ENCODE measurements around the gene DDX50. TPM values are rescaled to one million over a fixed set of nuclear protein-coding genes. Genes with fewer than 3 reads are reported as not detected.

The DDX50 gene
- total RNA-seq, 2 donors from 2014 or later = 22.6 to 24.1 TPM

GRCh38 chr10:68992636-68993440 is 91.7 kb downstream of the DDX50 start:
- DNase-seq = no peak
- Histone ChIP-seq H3K27ac (no peak overlapping the region), H3K27me3 (no peaks in the 10 kb centered on the region), H3K4me3 (no peak overlapping the region), H3K9ac (ENCODE audit: low read depth in 2 of 2, low read length in 2 of 2) (no peak overlapping the region), H3K4me1 (peaks cover 5% of the 10 kb centered on the region), H3K9me3 (no peaks in the 10 kb centered on the region), H3K36me3 (no peaks in the 10 kb centered on the region)
- intact Hi-C loops (cut with DNase I) = loop anchor here (10.0 kb wide), 1 partner anchor 212 kb away; no protein-coding TSS in a partner anchor
- TF ChIP-seq CTCF (IDR thresholded peaks at IDR 0.05) = no peak

Other genes starting within 250 kb of the DDX50 start
- 10 to 100 TPM; 46.5 to 62.8 TPM for gene CCAR1, start 180.1 kb upstream of the DDX50 start, total RNA-seq
- 1 to 10 TPM in 1 of 2 donors, under 1 TPM in 1; 0.74 to 3.2 TPM for gene STOX1, start 73.8 kb upstream of the DDX50 start, total RNA-seq
- 10 to 100 TPM; 42.8 to 47.5 TPM for gene DDX21, start 54.9 kb downstream of the DDX50 start, total RNA-seq
- gene KIFBP, start 87.5 kb downstream of the DDX50 start, total RNA-seq = 10 to 100 TPM; 22.1 to 28.6 TPM
- gene SRGN, start 186.8 kb downstream of the DDX50 start, total RNA-seq = 10 to 100 TPM; 14.3 to 57.8 TPM
- 10 to 100 TPM; 61.4 to 62.7 TPM for gene VPS26A, start 222.9 kb downstream of the DDX50 start, total RNA-seq

All from colonic mucosa (tissue), 4 donors.